Right forelimb (tissue), 1 donor: Measurements from ENCODE around the gene ANKS1A.

Experiments used
- DNase-seq: peaks from one replicate; pipeline ENCODE4 v3.0.0-alpha.2; 2018

ANKS1A gene

GRCh38 chr6:35057449-35058357 is 168.6 kb downstream of the ANKS1A start:
- peak; percentile 61 for DNase-seq

- no peak for DNase-seq
Measured at GRCh38 chr6:35058358-35058675, 169.3 kb downstream of the ANKS1A start.

GRCh38 chr6:35058865-35059522 is 169.9 kb downstream of the ANKS1A start:
- no peak for DNase-seq

- no peak for DNase-seq
Measured at GRCh38 chr6:35059596-35060345, 170.7 kb downstream of the ANKS1A start.

- DNase-seq: no peak
Measured at GRCh38 chr6:35061102-35061615, 172.1 kb downstream of the ANKS1A start.

GRCh38 chr6:35061651-35062410 is 172.8 kb downstream of the ANKS1A start:
- DNase-seq: no peak

- no peak for DNase-seq
Measured at GRCh38 chr6:35062676-35063574, 173.9 kb downstream of the ANKS1A start.

GRCh38 chr6:35063701-35064280 is 174.7 kb downstream of the ANKS1A start:
- no peak for DNase-seq

GRCh38 chr6:35064290-35064689 is 175.2 kb downstream of the ANKS1A start:
- no peak for DNase-seq

- no peak for DNase-seq
Measured at GRCh38 chr6:35064757-35065440, 175.8 kb downstream of the ANKS1A start.

GRCh38 chr6:35065441-35065800 is 176.4 kb downstream of the ANKS1A start:
- DNase-seq: no peak

GRCh38 chr6:35065870-35066269 is 176.8 kb downstream of the ANKS1A start:
- DNase-seq: no peak

- no peak for DNase-seq
Measured at GRCh38 chr6:35067234-35067633, 178.2 kb downstream of the ANKS1A start.

GRCh38 chr6:35068206-35068605 is 179.2 kb downstream of the ANKS1A start:
- no peak for DNase-seq

- DNase-seq: no peak
Measured at GRCh38 chr6:35068644-35069043, 179.6 kb downstream of the ANKS1A start.

- DNase-seq: no peak
Measured at GRCh38 chr6:35069262-35069661, 180.2 kb downstream of the ANKS1A start.

GRCh38 chr6:35070111-35070510 is 181.1 kb downstream of the ANKS1A start:
- DNase-seq: no peak

GRCh38 chr6:35071347-35071994 is 182.4 kb downstream of the ANKS1A start:
- DNase-seq: no peak

GRCh38 chr6:35072051-35072697 is 183.1 kb downstream of the ANKS1A start:
- no peak for DNase-seq

GRCh38 chr6:35072698-35073055 is 183.6 kb downstream of the ANKS1A start:
- DNase-seq: no peak
